ENCODE results near the gene SRXN1.

SRXN1 gene

DNA sequence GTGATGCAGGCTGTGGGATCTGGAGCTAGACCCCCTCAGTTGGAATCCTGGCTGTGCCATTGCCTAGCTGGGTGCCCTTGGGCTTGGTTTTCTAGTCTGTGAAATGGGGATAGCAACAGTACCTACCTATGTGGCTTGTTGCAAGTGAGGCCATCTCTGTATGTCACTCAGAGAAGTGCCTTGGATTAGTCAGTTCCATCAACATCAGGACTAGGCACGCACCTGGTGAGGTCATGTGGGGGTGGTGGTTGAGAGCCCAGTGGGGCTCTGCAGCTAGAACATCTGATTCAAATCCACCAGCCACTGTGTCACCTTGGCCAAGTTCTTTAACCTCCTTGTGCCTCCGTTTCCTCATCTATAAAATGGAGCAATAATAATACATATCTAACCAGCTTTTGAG is 55.4 kb downstream of the SRXN1 start:
- no peak for DNase-seq (ENCODE audit: low read depth in 1 of 2, low spot score in 1 of 2)
- Histone ChIP-seq H3K27me3 (ENCODE audit: insufficient read depth, poor library complexity, severe bottlenecking) (no peaks in the 10 kb centered on the region), H3K4me3 (replicated peaks; ENCODE audit: insufficient read depth, low read length) (no peak overlapping the region), H3K27ac (replicated peaks) (no peak overlapping the region)
- TF ChIP-seq POLR2AphosphoS5 (IDR thresholded peaks at IDR 0.05; ENCODE audit: low read depth) (no peak), SPI1 (IDR thresholded peaks at IDR 0.05; ENCODE audit: borderline replicate concordance, low read depth) (no peak), GABPA (IDR thresholded peaks at IDR 0.05; ENCODE audit: low read depth) (no peak)
- TF ChIP-seq, protein P1, sequence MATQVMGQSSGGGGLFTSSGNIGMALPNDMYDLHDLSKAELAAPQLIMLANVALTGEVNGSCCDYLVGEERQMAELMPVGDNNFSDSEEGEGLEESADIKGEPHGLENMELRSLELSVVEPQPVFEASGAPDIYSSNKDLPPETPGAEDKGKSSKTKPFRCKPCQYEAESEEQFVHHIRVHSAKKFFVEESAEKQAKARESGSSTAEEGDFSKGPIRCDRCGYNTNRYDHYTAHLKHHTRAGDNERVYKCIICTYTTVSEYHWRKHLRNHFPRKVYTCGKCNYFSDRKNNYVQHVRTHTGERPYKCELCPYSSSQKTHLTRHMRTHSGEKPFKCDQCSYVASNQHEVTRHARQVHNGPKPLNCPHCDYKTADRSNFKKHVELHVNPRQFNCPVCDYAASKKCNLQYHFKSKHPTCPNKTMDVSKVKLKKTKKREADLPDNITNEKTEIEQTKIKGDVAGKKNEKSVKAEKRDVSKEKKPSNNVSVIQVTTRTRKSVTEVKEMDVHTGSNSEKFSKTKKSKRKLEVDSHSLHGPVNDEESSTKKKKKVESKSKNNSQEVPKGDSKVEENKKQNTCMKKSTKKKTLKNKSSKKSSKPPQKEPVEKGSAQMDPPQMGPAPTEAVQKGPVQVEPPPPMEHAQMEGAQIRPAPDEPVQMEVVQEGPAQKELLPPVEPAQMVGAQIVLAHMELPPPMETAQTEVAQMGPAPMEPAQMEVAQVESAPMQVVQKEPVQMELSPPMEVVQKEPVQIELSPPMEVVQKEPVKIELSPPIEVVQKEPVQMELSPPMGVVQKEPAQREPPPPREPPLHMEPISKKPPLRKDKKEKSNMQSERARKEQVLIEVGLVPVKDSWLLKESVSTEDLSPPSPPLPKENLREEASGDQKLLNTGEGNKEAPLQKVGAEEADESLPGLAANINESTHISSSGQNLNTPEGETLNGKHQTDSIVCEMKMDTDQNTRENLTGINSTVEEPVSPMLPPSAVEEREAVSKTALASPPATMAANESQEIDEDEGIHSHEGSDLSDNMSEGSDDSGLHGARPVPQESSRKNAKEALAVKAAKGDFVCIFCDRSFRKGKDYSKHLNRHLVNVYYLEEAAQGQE (IDR thresholded peaks at IDR 0.05; ENCODE audit: insufficient replicate concordance, low read depth), result no peak
- TF ChIP-seq, protein P2, sequence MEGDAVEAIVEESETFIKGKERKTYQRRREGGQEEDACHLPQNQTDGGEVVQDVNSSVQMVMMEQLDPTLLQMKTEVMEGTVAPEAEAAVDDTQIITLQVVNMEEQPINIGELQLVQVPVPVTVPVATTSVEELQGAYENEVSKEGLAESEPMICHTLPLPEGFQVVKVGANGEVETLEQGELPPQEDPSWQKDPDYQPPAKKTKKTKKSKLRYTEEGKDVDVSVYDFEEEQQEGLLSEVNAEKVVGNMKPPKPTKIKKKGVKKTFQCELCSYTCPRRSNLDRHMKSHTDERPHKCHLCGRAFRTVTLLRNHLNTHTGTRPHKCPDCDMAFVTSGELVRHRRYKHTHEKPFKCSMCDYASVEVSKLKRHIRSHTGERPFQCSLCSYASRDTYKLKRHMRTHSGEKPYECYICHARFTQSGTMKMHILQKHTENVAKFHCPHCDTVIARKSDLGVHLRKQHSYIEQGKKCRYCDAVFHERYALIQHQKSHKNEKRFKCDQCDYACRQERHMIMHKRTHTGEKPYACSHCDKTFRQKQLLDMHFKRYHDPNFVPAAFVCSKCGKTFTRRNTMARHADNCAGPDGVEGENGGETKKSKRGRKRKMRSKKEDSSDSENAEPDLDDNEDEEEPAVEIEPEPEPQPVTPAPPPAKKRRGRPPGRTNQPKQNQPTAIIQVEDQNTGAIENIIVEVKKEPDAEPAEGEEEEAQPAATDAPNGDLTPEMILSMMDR (IDR thresholded peaks at IDR 0.05; ENCODE audit: insufficient read depth, low read length), result no peak
